ENCODE data around the gene NOP14.

Gene NOP14

DNA sequence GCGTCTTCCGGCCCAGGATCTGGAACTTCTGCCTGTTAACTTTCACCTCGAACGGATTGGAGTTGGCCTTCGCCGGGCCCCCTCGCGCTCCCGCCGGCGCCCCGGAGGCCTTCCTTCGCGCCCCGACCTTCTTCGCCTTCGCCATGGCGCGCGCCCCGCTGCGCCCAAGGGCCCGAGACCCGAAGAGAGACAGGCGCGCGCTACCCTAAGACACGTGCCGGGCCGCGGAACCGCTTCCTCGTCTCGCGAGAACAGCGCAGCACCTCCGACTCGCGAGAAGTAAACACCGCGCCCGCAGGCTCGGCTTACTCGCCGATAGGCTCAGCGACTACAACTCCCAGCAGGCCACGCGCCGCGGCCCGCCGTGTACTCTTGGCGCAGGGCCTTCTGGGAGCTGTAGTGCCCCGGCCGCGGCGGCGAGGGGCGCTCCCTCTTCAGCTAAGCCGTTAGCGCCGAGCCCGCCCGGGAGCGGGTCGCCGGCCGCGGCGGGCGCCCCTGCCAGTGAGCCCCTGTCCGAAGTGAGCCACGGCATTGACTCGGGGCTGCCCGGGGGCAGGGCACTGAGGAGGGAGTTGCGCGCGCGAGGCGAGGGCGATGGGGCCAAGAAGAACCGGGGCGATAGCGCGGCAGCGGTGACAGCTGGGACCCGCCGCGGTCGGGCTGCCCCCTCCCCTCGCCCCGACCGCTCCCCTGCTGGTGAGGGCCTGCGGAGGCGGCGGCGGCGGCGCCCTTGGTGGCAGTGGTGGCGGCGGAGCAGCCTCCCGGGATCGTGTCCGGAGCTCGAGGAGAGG is at the start of gene NOP14, which contains the start of gene GRK4:
NOP14 (minus strand) TSS at position 232 of the 791 bp plus-strand sequence; CDS start at position 145, 87 bp downstream.
GRK4 (plus strand) TSS at position 397 of the 791 bp plus-strand sequence. CDS start 500 bp downstream, outside the sequence.
- TF ChIP-seq, protein P1, sequence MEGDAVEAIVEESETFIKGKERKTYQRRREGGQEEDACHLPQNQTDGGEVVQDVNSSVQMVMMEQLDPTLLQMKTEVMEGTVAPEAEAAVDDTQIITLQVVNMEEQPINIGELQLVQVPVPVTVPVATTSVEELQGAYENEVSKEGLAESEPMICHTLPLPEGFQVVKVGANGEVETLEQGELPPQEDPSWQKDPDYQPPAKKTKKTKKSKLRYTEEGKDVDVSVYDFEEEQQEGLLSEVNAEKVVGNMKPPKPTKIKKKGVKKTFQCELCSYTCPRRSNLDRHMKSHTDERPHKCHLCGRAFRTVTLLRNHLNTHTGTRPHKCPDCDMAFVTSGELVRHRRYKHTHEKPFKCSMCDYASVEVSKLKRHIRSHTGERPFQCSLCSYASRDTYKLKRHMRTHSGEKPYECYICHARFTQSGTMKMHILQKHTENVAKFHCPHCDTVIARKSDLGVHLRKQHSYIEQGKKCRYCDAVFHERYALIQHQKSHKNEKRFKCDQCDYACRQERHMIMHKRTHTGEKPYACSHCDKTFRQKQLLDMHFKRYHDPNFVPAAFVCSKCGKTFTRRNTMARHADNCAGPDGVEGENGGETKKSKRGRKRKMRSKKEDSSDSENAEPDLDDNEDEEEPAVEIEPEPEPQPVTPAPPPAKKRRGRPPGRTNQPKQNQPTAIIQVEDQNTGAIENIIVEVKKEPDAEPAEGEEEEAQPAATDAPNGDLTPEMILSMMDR (IDR thresholded peaks at IDR 0.05), result peak; percentile 24; the same call in 1 of the 2 replicates

DNA sequence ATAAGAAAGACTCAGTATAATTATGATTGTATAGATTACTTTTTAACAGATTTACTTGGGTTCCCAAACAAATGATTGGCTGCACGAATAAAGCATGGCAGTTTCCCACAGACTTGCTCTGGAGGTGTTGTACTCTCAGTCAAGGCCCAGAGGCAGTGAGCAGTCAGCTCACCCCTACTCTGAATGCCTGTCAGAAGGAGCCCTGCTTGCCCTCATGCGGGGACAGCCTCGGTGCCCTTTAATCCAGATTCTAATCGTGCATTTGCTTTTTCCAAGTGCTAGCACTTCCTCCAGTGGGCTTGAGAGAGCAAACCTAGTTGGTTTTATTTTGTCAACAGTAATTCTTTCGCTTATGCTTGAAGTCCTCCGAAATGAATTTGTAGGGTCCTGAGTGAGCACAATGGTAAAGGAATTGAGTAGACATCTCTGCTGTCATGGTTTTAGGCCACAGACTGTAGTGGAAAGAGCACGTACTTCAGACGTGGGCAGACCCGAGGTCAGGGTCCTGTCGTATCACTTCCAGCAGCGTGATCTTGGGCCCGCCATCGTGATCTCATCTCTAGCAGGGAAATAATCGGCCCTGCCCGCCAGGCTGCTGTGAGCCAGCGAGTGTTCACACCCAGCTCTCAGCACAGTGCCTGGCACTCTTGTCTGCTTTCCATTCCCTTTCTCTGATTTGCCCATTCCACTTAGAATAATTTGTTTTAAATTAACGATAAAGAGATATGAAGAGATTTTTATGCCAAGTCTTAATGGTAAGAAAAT is 48.4 kb upstream of the NOP14 start:
- TF ChIP-seq, protein P1 (IDR thresholded peaks at IDR 0.05), result no peak

DNA sequence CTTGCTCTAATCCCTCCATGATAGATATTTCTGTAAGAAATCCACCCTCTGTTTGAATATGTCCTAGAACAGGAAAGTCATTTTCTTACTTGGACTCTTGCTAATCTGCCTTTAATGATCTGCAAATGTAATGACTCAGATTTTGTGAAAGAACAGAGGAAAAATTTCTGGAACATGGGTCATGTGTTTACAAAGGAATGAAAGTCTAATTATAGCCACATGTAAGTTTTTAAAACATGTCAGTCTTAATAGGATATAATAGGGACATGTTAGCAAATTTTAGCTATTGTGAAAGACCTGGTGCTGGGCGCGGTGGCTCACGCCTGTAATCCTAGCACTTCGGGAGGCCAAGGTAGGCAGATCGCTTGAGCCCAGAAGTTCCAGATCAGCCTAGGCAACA is 47.8 kb upstream of the NOP14 start:
- TF ChIP-seq, protein P1 (IDR thresholded peaks at IDR 0.05), result no peak

DNA sequence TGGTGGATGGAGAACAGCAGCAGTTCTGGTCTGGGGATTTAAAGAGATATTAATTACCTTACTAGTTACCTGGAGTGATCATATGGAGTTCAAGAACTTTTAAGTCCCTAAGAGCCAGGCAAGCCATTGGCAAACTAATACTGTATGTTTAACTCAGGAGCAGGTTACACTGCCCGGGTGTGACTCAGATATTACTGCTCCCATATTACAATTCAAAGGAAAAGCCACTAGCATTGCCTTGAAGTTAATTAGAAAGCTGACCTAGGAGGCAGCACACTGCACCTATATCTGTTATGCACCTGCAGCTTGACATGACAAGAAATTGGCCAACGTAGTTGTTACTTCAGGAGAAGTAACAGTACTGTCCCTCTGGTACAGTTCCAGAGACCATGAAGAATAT is 47.4 kb upstream of the NOP14 start:
- TF ChIP-seq, protein P1 (IDR thresholded peaks at IDR 0.05), result no peak

DNA sequence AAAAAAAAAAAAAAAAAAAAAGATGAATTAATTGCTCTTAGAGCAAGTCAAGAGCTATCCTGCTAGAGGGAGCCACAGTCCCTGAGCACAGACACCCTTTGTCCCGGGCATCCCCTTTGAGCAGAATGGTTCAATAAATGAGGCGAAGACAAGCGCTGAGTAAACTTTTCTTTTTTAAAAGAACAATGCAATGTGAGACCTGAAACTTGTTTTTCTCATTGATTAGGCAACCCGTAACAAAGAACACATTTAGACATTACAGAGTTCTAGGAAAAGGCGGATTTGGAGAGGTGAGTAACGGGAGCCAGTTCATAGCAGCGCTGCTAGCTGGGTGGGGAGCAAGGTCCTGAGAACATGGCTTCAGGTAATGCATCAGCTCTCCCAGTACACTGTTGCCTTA is 46.2 kb upstream of the NOP14 start:
- TF ChIP-seq, protein P1 (IDR thresholded peaks at IDR 0.05), result no peak

DNA sequence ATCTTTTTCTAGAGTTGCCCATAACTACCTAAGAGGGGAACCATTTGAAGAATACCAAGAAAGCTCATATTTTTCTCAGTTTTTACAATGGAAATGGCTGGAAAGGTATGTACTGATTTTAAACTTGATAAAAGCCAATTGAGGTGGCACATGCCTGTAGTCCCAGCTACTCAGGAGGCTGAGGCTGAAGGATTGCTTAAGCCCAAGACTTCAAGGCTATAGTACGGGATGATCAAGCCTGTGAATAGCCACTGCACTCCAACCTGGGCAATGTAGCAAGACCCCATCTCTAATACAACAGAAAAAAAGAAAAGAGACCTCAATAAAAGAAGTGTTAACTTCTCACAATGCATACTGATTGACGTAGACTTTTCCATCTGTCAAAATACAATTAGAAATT is 44.5 kb upstream of the NOP14 start:
- TF ChIP-seq, protein P1 (IDR thresholded peaks at IDR 0.05), result no peak

DNA sequence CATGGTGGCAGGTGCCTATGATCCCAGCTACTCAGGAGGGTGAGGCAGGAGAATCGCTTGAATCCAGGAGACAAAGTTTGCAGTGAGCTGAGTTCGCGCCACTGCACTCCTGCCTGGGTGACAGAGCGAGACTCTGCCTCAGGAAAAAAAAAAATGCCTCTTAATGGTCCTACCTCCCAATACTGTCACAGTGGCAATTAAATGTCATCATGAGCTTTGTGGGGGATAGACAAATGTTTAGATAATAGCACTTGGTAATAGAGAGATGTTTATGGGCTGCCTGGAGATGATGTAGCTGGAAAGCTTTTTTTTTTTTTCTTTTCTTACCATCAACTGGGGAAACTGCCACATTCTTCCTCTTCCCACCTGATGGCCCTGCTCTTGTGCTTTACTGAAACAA is 33.2 kb upstream of the NOP14 start:
- TF ChIP-seq, protein P1 (IDR thresholded peaks at IDR 0.05), result no peak

Measured in LNCAP (cell line).